GM18867 (cell line): ENCODE results near the gene GMEB2.

Experiments used
- ATAC-seq: cut with Tn5 transposase; IDR thresholded peaks from one replicate; pipeline ENCODE4 v1.9.1; 2021; ENCODE audit warnings: mild to moderate bottlenecking, moderate library complexity; ENCODE audit not compliant: unreplicated experiment

GMEB2 gene

GRCh38 chr20:63590218-63591146 is 36.4 kb downstream of the GMEB2 start:
- ATAC-seq, result no peak

DNA sequence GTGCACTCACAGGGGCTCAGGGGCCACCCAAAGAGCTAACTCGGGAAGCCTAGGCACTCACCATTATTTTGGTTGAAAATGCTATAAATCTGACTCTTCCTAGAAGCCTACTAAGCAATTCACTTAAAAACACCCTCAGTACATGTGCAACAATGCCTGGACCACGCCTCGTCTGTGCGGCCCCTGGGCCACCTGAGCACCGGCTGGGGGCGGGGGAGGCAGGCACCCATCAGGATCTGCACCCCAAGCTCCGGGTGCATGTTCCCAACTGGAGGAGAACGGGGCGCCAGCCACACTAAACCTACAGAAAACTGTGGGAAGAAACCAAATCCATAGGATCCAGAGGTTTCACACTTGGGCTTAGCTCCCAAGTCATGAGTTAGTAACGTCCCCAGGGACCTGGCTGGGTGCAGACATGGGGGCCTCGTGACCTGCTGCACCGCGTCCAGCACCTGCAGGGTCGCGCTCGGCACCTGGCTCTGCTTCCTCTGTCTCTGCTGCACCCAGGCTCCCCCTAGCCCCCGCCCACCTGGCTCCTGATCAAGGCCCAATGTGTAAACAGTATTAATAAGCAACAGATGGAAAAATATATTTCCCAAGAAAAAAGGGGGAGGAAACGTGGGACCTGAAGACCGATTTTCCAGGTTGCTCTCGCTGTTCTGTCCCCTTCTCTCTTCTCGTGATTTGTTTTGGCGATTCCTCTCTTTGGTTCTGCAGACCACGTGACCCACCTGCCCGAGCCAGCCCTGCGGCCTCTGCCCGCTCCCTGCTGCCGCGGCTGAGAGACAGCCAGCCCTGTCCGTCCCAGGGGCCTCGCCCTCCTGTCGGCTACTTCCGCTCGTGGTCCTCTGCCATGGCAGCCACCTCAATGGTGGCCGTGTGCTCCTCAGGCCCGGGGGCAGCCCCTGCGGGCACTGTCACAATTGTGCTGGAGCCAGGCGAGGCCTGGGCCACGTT is 37.4 kb downstream of the GMEB2 start:
- ATAC-seq, result no peak

- ATAC-seq, result no peak
Observed at GRCh38 chr20:63588641-63589041, 38.3 kb downstream of the GMEB2 start.

- no peak for ATAC-seq
Observed at GRCh38 chr20:63587776-63588591, 38.9 kb downstream of the GMEB2 start.

DNA sequence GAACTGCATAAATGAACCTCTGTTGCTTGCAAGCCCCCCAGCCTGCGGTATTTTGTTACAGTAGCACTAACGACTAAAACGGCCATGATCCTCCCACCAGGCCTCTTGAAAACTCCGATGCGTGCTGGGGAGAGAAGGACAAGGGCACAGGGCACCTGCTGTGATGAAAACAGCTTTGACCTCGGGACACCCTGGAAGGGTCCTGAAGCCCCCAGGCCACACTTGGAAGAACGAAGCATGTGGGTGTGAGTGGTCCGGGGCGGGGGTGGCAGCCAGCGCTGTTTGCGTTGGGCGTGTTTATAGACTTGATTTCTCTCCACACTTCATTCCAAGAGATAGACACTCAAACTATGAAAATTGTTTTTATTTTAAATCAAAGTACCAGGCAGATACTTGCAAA is 39.6 kb downstream of the GMEB2 start:
- no peak for ATAC-seq

GRCh38 chr20:63586797-63587196 is 40.1 kb downstream of the GMEB2 start:
- no peak for ATAC-seq

DNA sequence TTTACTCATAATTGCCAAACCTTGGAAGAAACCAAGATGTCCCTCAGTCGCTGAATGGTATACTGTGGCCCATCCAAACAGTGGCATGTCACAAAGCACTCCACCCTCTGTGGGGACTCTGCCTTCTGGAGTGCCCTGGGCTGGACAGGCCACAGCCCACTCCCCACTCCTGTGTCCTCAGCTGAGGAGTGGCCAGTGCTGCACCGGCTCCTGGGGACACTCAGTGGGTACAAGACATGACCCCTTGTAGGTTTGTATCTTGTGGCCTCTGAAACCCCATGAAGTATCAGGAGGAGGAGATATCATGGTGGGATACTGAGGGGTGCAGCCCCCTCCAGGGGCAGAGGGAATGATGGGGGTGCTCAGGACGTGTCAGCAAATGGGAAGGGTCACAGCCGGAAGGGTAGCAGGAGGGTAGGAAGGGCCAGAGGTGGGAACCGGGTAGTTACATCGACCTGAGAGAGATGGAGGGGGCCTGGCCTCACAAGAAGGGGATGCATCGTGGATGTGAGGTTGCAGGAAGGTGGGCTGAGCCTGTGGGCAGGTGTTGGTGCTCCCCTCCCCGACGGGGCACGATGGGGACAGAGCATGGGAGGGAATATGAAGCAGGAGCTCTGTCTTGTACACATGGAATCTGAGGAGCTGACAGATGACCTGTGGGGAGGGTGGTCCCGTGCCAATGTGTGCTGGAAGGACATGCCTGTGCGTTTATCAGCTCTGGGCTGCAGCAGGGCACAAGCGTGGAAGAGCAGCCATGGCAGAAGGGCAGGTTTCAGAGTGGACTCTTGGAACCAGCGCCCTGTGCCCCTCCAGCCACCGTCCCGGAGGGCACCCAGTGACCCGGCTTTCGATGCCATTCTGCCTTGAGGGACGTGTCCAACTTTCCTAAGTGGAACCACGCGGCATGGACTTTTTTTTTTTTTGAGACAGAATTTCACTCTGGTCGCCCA is 41.0 kb downstream of the GMEB2 start:
- ATAC-seq, result no peak

DNA sequence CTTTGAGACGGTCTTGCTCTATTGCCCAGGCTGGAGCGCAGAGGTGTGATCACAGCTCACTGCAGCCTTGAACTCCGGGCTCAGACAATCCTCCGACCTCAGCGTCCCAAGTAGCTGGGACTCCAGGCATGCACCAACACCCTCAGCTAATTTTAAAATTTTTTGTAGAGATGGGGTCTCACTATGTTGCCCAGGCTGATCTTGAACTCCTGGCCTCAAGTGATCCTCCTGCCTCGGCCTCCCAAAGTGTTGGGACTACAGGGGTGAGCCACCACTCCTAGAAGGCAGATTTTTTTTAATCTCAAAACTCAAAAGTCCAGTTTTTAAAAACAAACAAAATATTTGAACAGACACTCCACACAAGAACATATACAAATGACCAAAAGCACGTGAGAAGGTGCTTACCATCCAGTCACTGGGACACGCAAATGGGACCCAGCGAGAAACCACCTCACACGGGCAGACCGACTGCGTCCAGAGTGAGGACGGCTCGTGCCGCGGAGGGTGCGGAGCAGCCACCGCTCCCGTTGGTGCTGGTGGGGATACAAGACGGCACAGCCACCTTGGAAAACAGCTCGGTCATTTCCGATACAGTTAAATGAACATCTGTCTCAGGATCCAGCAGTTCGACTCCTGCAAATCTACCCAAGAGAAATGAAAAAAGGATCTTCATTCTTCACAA is 44.4 kb downstream of the GMEB2 start:
- no peak for ATAC-seq

GRCh38 chr20:63580796-63581461 is 46.0 kb downstream of the GMEB2 start:
- ATAC-seq, result no peak

- ATAC-seq, result no peak
Observed at GRCh38 chr20:63579017-63579694, 47.7 kb downstream of the GMEB2 start.

GRCh38 chr20:63578224-63579016 is 48.5 kb downstream of the GMEB2 start:
- no peak for ATAC-seq

GRCh38 chr20:63577317-63577894 is 49.5 kb downstream of the GMEB2 start:
- no peak for ATAC-seq

DNA sequence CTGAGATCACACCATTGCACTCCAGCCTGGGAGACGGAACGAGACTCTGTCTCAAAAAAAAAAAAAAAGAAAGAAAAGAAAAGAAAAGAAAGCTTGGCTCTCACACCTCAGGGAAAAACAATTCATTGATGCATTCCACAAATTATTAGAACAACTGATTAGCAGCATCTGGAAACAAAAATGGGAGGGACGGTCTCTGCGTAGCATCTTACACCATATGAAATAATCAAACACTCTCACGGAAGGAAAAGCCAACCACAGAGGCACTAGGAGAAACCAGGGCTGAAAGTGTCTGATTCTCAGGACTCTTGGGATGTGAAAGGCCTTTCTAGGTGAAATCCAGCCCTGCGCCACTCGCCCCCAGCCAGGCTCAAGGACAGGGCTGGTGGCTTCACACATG is 50.6 kb downstream of the GMEB2 start:
- no peak for ATAC-seq

DNA sequence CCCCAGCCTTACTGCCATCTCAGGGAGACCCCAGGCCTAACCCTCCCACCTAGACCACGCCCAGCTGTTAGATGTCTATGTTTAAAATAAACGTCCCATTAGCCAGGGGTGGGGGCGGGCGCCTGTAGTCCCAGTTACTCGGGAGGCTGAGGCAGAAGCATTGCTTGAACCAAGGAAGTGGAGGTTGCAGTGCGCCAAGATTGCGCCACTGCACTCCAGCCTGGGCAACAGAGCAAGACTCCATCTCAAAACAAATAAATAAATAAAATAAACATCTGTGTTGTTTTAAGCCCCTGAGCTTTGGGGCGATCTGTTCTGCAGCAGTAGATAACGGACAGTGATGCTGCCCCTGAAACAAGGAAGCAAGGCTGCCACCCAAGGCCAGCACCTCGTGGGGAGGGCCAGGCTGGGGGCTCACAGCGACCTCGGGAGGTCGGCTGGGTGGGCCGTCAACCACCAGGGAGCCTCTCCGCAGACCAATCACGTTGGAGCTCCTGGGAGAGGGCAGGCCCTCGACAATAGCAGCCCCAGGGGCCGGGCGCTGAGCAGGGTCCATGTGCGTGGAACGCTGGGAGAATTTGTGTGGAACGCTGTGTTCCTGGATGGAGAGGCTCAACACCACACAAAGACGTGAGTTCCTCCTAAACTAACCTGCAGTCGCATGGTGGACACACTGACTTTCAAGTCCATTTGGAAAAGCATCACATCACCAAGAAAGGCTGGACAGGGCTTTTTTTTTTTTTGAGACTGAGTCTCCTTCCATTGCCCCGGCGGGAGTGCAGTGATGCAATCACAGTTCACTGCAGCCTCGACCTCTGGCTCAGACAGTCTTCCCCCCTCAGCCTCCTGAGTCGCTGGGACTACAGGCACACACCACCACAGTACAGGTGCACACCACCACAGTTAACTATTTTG is 51.8 kb downstream of the GMEB2 start:
- no peak for ATAC-seq

DNA sequence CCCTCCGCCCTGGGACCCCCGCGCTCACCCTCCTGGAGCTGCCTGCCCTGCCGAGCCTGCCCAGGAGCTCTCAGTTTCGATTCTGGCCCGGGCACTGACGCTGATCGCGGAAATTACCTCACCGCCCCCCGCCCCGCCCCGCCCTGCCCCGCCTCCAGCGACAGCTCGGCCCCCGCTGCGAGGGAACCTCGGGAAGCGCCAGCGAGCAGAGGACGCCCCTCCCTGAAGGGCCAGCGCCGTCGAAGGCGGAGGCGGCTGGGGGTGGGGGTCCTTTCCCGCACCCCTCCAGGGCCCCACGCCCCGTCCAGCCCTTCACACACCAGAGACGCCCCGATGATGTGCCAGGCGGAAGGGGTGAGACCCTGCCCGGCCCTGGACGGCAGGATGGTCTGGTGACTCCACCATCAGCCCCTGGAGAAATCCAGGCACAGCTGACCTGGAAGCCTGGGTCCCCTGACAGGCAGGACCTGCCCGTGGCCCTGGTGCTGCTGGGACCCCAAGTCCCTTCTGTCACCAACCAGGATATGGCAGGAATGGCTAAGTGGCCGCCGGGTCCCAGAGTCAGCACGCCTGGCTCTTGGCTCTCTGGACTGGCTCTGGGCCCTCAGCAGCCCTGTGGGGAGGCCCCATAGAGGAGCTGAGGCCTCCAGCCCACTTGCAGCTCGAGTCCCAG is 52.6 kb downstream of the GMEB2 start, which contains the start of gene HELZ2:
HELZ2 (minus strand) TSS at position 84 of the 673 bp plus-strand sequence. CDS start 1,854 bp downstream, outside the sequence.
- ATAC-seq, result peak; percentile 54
